Caco-2 (cell line): ENCODE results near the gene CYP2W1. TPM values are rescaled to one million over a fixed set of nuclear protein-coding genes. Genes with fewer than 3 reads are reported as not detected.

Experiments used
- BruUV-seq: library from RNA; stranded (reverse); fragments of 400-500 nt; replicated peaks from 2 replicates; lab custom pipeline; 2021; lab: Mats Ljungman, UMichigan
- CTCF ChIA-PET: fragments of 300-600 bp; sonication (Branson Sonifier 250); formaldehyde crosslinking; loops from one replicate; lab custom pipeline; 2022; ENCODE audit warnings: antibody characterized with exemption; lab: Charles Lee
- POLR2A ChIA-PET: fragments of 300-600 bp; sonication (Branson Sonifier 250); formaldehyde crosslinking; loops from one replicate; lab custom pipeline; 2022; ENCODE audit warnings: antibody characterized with exemption; lab: Charles Lee
- DNase-seq, 2 experiments: peaks; one replicate each; pipeline versions ENCODE4 v3.0.0 to v3.0.0-alpha.2; 2020 to 2022
- H3K27me3 ChIP-seq: replicated peaks from 2 replicates; pipeline ENCODE4 v1.6.0; 2011; ENCODE audit warnings: low read length; ENCODE audit not compliant: control insufficient read depth, insufficient read depth
- H3K36me3 ChIP-seq: 2 replicates; pipeline ENCODE4 v1.5.1; 2011; ENCODE audit warnings: low read length; ENCODE audit not compliant: control insufficient read depth, insufficient read depth
- H3K4me1 ChIP-seq: fragments of 250-450 bp; sonication (Bioruptor Pico); 2 replicates; pipeline ENCODE4 v1.5.1; 2020; ENCODE audit warnings: mild to moderate bottlenecking
- H3K4me3 ChIP-seq: 2 replicates; pipeline ENCODE4 v1.5.1; 2011; ENCODE audit warnings: low read depth, mild to moderate bottlenecking, control low read depth, low read length
- H3K9me3 ChIP-seq: fragments of 250-450 bp; sonication (Bioruptor Pico); 2 replicates; pipeline ENCODE4 v1.5.1; 2020; ENCODE audit warnings: mild to moderate bottlenecking, moderate library complexity
- H3K27ac Mint-ChIP-seq: one replicate; pipeline ENCODE4 v1.8.0; 2022; ENCODE audit warnings: mixed read lengths; ENCODE audit not compliant: unreplicated experiment
- H3K27me3 Mint-ChIP-seq: one replicate; pipeline ENCODE4 v1.8.0; 2022; ENCODE audit warnings: mixed read lengths; ENCODE audit not compliant: insufficient read depth, unreplicated experiment
- H3K36me3 Mint-ChIP-seq: one replicate; pipeline ENCODE4 v1.8.0; 2022; ENCODE audit warnings: mild to moderate bottlenecking, mixed read lengths; ENCODE audit not compliant: insufficient read depth, unreplicated experiment
- H3K4me1 Mint-ChIP-seq: one replicate; pipeline ENCODE4 v1.8.0; 2022; ENCODE audit warnings: low read depth, mixed read lengths; ENCODE audit not compliant: unreplicated experiment
- H3K4me3 Mint-ChIP-seq: one replicate; pipeline ENCODE4 v1.8.0; 2022; ENCODE audit warnings: mild to moderate bottlenecking, moderate library complexity, mixed read lengths; ENCODE audit not compliant: unreplicated experiment
- H3K9me3 Mint-ChIP-seq: one replicate; pipeline ENCODE4 v1.8.0; 2022; ENCODE audit warnings: mixed read lengths; ENCODE audit not compliant: unreplicated experiment
- intact Hi-C: fragments of 100-400 bp; cut with micrococcal nuclease; formaldehyde crosslinking; loops from one replicate; pipeline ENCODE4 v1.10.0; 2022; ENCODE audit not compliant: unreplicated experiment
- total RNA-seq: library from RNA; stranded (reverse); gene quantifications from 2 replicates; pipeline ENCODE4 v1.2.3, GENCODE V29; 2022
- TF ChIP-seq, protein P1 (sequence below), 2 experiments: fragments of 200-600 bp in 1 of 2; IDR thresholded peaks; 1 replicate in 1 of 2; 2 replicates in 1 of 2; pipeline versions ENCODE4 v1.5.1 to v1.8.0; 2011 to 2022; ENCODE audit warnings: antibody characterized with exemption in 1 of 2, control low read depth in 1 of 2, inconsistent platforms in 1 of 2, low read depth in 1 of 2, low read length in 1 of 2, mild to moderate bottlenecking in 1 of 2, moderate library complexity in 1 of 2; ENCODE audit not compliant: insufficient read depth in 1 of 2, severe bottlenecking in 1 of 2, unreplicated experiment in 1 of 2

Gene CYP2W1
- total RNA-seq, 1 experiment from 2014 or later, result 24.0 TPM

DNA sequence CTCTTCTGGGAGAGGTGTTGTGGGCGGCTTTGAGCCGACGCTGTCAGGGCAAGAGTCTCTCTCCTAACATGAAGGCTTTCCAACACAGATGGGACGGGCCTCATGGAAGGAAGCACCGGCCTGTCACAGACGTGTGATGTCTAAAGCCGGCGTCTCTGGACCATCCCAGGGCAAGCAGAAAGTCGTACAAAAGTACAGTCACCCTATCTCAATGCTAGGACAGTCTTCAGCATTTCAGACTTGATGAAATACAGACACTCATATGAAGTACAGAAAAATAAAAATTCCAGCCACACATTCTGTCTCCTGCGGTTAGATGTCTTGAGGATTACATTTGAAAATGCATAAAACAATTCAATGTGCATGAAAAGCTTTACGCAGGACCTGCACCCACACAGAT lies 30.6 kb downstream of the CYP2W1 start:
- peaks cover 27% of the 10 kb centered on the region for H3K36me3 Mint-ChIP-seq
- H3K4me1 Mint-ChIP-seq, result no peaks in the 10 kb centered on the region
- H3K9me3 Mint-ChIP-seq, result no peaks in the 10 kb centered on the region
- BruUV-seq, result no TSS peak
- Histone ChIP-seq H3K36me3 (peaks cover 1% of the 10 kb centered on the region; the same call in 1 of the 2 replicates), H3K4me1 (peaks cover 10% of the 10 kb centered on the region; the same call in 1 of the 2 replicates), H3K9me3 (no peaks in the 10 kb centered on the region), H3K4me3 (no peak overlapping the region), H3K27me3 (no peaks in the 10 kb centered on the region)
- ChIA-PET CTCF (no interaction called here), POLR2A (no interaction called here)
- H3K4me3 Mint-ChIP-seq, result no peak overlapping the region
- no peak for DNase-seq
- TF ChIP-seq, protein P1, sequence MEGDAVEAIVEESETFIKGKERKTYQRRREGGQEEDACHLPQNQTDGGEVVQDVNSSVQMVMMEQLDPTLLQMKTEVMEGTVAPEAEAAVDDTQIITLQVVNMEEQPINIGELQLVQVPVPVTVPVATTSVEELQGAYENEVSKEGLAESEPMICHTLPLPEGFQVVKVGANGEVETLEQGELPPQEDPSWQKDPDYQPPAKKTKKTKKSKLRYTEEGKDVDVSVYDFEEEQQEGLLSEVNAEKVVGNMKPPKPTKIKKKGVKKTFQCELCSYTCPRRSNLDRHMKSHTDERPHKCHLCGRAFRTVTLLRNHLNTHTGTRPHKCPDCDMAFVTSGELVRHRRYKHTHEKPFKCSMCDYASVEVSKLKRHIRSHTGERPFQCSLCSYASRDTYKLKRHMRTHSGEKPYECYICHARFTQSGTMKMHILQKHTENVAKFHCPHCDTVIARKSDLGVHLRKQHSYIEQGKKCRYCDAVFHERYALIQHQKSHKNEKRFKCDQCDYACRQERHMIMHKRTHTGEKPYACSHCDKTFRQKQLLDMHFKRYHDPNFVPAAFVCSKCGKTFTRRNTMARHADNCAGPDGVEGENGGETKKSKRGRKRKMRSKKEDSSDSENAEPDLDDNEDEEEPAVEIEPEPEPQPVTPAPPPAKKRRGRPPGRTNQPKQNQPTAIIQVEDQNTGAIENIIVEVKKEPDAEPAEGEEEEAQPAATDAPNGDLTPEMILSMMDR (IDR thresholded peaks at IDR 0.05; ENCODE audit: insufficient read depth in 1 of 2, low read depth in 1 of 2, low read length in 1 of 2, severe bottlenecking in 1 of 2, unreplicated experiment in 1 of 2), result no peak
- intact Hi-C loops, result no loop called here
- H3K27me3 Mint-ChIP-seq, result no peaks in the 10 kb centered on the region
- H3K27ac Mint-ChIP-seq, result peak overlapping the region; percentile 18

DNA sequence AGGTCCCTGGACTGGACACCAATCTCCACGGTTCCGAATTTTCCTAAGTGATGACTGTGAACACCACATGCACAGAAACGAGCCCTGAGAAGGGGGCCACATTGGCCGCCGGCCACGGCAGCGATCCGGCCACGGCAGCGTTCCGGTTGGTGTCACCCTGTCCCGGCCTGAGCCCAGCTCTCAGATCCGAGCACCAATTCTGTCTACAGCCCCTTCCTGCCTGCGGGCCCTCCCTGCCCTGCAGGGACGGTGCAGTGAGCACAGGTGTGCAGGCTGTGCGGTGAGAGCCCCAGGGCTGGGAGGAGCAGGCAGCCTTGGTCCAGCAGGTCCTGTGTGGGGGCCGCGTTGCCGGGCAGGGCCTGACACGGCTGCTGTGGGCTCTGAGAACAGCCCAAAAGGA lies 31.7 kb downstream of the CYP2W1 start:
- no peak overlapping the region for H3K4me3 Mint-ChIP-seq
- CTCF ChIA-PET, result no interaction called here

DNA sequence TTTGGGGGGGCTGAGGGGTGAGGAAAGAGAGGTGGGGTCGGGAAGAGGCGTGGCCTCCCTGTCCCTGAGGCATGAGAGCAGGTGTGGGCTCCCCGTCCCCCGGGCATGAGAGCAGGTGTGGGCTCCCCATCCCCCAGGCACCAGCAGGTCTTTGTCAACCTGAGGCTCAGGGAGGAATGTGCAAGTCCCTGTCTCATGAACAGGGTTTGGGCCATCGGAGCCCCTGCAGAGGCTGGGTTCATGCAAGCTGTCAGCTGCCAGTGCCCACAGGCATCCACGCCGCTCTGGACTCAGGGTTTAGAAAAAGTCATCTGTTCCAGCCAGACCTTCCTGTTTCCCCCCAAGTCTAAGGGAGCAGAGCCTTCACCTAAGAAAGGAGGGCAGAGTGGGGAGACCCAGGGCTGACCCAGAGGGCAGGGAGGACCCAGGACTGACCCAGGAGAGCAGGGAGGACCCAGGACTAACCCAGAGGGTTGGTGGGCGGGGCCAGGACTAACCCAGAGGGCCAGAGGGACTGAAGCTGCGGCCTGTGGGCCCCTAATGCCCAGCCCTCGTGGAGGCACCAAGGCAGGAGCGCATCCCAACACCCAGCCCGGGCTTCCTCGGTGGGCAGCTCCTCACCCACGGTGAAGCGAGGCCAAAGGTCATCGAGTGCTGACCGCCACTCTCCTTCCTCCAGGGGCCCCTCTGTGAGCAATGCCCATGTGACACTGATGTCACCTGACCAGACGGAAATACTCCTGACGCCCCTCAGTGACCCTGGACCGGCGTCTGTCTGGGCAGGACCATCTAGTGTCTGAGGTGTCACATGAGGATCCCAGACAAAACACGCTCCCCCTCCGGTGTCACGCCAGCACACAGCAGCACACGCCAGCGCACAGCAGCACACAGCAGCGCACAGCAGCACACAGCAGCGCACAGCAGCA lies 32.5 kb downstream of the CYP2W1 start:
- no peaks in the 10 kb centered on the region for H3K4me1 Mint-ChIP-seq
- intact Hi-C loops, result no loop called here
- H3K27ac Mint-ChIP-seq, result peak overlapping the region; percentile 31
- Histone ChIP-seq H3K9me3 (no peaks in the 10 kb centered on the region), H3K4me3 (no peak overlapping the region), H3K36me3 (no peaks in the 10 kb centered on the region), H3K27me3 (no peaks in the 10 kb centered on the region), H3K4me1 (peaks cover 10% of the 10 kb centered on the region; the same call in 1 of the 2 replicates)
- no peak overlapping the region for H3K4me3 Mint-ChIP-seq
- DNase-seq, result no peak
- ChIA-PET POLR2A (no interaction called here), CTCF (no interaction called here)
- no peaks in the 10 kb centered on the region for H3K27me3 Mint-ChIP-seq
- no TSS peak for BruUV-seq
- TF ChIP-seq, protein P1 (IDR thresholded peaks at IDR 0.05; ENCODE audit: insufficient read depth in 1 of 2, low read depth in 1 of 2, low read length in 1 of 2, severe bottlenecking in 1 of 2, unreplicated experiment in 1 of 2), result no peak
- H3K36me3 Mint-ChIP-seq, result peaks cover 22% of the 10 kb centered on the region
- no peaks in the 10 kb centered on the region for H3K9me3 Mint-ChIP-seq

More for the DNA sequence above, 31.7 kb downstream of the CYP2W1 start:
- TF ChIP-seq, protein P1 (IDR thresholded peaks at IDR 0.05; ENCODE audit: insufficient read depth in 1 of 2, low read depth in 1 of 2, low read length in 1 of 2, severe bottlenecking in 1 of 2, unreplicated experiment in 1 of 2), result no peak
- H3K4me1 ChIP-seq, result peaks cover 10% of the 10 kb centered on the region; the same call in 1 of the 2 replicates
- DNase-seq, result no peak
- intact Hi-C loops, result no loop called here
- no peaks in the 10 kb centered on the region for H3K36me3 ChIP-seq
- POLR2A ChIA-PET, result no interaction called here
- H3K4me1 Mint-ChIP-seq, result no peaks in the 10 kb centered on the region
- no peaks in the 10 kb centered on the region for H3K27me3 Mint-ChIP-seq
- H3K9me3 Mint-ChIP-seq, result no peaks in the 10 kb centered on the region
- H3K36me3 Mint-ChIP-seq, result peaks cover 19% of the 10 kb centered on the region
- no TSS peak for BruUV-seq
- H3K4me3 ChIP-seq, result no peak overlapping the region
- H3K27me3 ChIP-seq, result no peaks in the 10 kb centered on the region
- no peaks in the 10 kb centered on the region for H3K9me3 ChIP-seq
- H3K27ac Mint-ChIP-seq, result peak overlapping the region; percentile 31
